DOHH2 (cell line): Measurements from ENCODE around the gene DDX43.

ENCODE experiments used
- EZH2phosphoT487 ChIP-seq: fragments of 200-600 bp; sonication (generic); IDR thresholded peaks from 2 replicates; pipeline ENCODE4 v1.6.1; 2017; ENCODE audit warnings: borderline replicate concordance, mild to moderate bottlenecking, antibody characterized with exemption, low read length, moderate library complexity, mixed read lengths
- TF ChIP-seq, protein P1 (sequence below): fragments of 200-600 bp; sonication (generic); IDR thresholded peaks from one replicate; pipeline ENCODE4 v1.5.1; 2014; ENCODE audit warnings: antibody characterized with exemption, mild to moderate bottlenecking, low read depth, low read length; ENCODE audit not compliant: poor library complexity, severe bottlenecking

DNA sequence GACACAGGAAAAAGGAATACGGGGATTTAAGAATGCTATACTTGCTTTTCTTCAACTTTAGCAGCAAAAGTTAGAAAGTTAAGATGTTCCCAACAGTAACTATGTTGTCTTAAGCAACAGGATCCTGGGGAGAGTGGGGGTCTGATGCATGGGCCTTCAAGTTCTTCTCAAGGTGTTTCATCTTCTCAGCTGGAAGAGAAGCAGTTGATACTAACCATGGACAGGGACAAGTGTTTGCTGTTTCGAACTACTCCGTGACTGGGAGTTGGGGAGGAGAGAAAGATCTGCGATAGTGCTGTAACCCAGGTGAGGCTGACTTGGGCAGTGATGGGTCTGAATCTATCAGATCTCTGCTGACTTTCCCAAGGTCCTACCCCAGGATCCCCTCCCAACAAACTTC is 26.0 kb upstream of the DDX43 start:
- TF ChIP-seq, protein P1, sequence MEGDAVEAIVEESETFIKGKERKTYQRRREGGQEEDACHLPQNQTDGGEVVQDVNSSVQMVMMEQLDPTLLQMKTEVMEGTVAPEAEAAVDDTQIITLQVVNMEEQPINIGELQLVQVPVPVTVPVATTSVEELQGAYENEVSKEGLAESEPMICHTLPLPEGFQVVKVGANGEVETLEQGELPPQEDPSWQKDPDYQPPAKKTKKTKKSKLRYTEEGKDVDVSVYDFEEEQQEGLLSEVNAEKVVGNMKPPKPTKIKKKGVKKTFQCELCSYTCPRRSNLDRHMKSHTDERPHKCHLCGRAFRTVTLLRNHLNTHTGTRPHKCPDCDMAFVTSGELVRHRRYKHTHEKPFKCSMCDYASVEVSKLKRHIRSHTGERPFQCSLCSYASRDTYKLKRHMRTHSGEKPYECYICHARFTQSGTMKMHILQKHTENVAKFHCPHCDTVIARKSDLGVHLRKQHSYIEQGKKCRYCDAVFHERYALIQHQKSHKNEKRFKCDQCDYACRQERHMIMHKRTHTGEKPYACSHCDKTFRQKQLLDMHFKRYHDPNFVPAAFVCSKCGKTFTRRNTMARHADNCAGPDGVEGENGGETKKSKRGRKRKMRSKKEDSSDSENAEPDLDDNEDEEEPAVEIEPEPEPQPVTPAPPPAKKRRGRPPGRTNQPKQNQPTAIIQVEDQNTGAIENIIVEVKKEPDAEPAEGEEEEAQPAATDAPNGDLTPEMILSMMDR, result no peak
- no peak for TF ChIP-seq EZH2phosphoT487
